Neural cell (in vitro differentiated cells): ENCODE results near the gene VWA8.

Experiments
- EZH2 ChIP-seq: fragments of 200-600, 300-800 bp; shearing (Covaris generic), sonication (generic); IDR thresholded peaks from 2 replicates; pipeline ENCODE4 v1.6.1; 2014; ENCODE audit warnings: antibody characterized with exemption, low read length, borderline replicate concordance, mild to moderate bottlenecking; ENCODE audit not compliant: insufficient read depth, poor library complexity, severe bottlenecking
- MXI1 ChIP-seq: fragments of 450-650 bp; conservative IDR thresholded peaks from 2 replicates; pipeline ENCODE4 v1.6.1; 2014; ENCODE audit warnings: antibody characterized with exemption, mild to moderate bottlenecking; ENCODE audit not compliant: poor library complexity, severe bottlenecking
- POLR2AphosphoS5 ChIP-seq: IDR thresholded peaks from 2 replicates; pipeline ENCODE4 v1.6.1; 2012
- RAD21 ChIP-seq: fragments of 450-650 bp; conservative IDR thresholded peaks from 2 replicates; pipeline ENCODE4 v1.6.1; 2014; ENCODE audit warnings: antibody characterized with exemption, mild to moderate bottlenecking, moderate library complexity
- REST ChIP-seq: IDR thresholded peaks from 2 replicates; pipeline ENCODE4 v1.6.1; 2012; ENCODE audit warnings: borderline replicate concordance
- TF ChIP-seq, protein P1 (sequence below): fragments of 450-650 bp; IDR thresholded peaks from 2 replicates; pipeline ENCODE4 v1.5.1; 2014; ENCODE audit warnings: antibody characterized with exemption, mild to moderate bottlenecking, moderate library complexity; ENCODE audit not compliant: poor library complexity, severe bottlenecking

DNA sequence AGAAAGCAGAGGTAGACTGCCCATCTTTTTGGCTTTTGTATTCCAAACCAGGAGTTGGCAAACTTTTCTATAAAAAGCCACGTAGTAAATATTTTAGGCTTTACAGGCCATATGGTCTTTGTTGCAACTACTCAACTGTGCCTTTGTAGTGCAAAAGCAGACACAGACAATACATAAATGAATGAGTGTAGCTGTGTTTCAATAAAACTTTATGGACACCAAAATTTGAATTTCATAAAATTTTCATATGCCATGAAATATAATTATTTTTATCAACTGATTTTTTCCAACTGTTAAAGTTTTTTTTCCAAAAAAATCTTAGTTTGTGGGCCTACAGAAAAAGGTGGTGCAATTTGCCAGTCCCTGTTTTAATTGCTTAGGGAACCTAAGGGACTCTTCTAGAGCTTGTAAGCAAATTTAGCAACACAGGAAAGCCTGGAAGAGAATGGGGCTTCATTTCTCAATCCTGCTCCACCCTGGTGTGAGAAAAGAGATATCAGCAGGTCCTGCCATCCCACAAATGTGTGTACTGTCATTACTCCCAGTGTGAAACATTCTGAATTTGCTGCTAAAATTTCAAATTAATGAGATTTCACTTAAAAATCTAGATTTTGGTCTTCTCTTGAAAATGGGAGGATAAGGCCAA is 309.4 kb downstream of the VWA8 start:
- TF ChIP-seq MXI1 = no peak
- TF ChIP-seq, protein P1, sequence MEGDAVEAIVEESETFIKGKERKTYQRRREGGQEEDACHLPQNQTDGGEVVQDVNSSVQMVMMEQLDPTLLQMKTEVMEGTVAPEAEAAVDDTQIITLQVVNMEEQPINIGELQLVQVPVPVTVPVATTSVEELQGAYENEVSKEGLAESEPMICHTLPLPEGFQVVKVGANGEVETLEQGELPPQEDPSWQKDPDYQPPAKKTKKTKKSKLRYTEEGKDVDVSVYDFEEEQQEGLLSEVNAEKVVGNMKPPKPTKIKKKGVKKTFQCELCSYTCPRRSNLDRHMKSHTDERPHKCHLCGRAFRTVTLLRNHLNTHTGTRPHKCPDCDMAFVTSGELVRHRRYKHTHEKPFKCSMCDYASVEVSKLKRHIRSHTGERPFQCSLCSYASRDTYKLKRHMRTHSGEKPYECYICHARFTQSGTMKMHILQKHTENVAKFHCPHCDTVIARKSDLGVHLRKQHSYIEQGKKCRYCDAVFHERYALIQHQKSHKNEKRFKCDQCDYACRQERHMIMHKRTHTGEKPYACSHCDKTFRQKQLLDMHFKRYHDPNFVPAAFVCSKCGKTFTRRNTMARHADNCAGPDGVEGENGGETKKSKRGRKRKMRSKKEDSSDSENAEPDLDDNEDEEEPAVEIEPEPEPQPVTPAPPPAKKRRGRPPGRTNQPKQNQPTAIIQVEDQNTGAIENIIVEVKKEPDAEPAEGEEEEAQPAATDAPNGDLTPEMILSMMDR = no peak
- TF ChIP-seq EZH2 = no peak
- no peak for TF ChIP-seq POLR2AphosphoS5
- TF ChIP-seq RAD21 = no peak
- no peak for TF ChIP-seq REST
